Measurements from ENCODE around the gene IRF8.

Gene IRF8

DNA sequence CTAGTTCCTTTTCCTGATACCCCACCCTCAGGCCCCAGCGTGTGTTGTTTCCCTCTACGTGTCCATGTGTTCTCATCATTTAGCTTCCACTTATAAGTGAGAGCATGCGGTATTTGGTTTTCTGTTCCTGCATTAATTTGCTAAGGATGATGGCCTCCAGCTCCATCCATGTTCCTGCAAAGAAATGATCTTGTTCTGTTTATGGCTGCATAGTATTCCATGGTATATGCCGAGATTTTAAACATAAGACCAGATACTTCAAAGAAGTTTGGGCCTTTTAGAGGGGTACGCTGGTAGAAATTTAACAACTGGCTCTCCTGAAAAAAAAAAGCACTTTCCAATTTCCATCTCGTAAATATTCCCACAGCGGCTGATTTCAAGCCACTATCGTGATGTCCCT, 59.8 kb downstream of the IRF8 start:
- no peak for DNase-seq (ENCODE audit: low spot score)

DNA sequence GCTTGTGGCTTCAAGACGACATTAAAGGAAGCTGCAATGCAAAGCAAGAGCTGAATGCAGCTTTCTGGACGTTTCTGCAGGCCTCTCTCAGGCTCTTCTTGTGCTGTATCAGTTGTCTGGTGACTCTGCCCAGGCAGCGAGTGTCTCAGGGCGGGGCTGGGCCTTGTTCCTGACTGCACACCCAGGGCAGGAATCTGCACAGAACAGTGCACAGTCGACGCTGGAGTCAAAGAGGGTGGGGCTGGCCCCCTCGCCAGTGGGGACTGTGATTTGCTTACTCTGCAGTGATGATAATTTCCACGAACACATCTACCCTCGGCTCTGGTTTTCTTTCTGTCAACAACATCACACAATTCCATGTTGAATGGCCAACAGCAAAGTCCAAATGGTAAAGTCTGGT, 60.7 kb downstream of the IRF8 start:
- DNase-seq (ENCODE audit: low spot score): no peak

DNA sequence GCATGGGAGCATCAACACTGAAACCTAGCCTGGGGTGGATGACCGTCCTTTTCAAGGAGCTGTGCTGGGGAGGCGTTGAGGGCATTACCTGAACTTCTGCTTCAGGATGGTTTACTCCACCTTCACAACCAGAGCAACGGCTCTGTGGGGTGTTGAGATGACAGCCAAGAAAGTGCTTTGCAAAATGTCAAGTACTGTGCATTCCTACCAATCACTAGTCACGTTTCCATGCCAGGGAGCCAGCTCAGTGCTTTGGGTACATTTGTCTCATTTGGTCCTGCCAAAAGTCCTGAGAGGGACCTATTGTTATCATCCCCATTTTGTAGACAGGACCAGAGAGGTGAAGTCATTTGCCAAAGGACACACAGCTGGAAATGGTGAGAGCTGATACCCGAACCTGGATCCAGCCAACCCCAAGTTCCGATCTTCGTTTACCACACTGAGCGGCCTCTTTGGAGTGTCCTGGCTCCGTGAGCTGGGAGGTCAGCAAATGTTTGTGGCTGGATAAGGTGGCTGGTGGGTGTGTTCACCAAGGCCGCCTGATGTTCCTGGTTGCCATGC, 61.6 kb downstream of the IRF8 start:
- DNase-seq (ENCODE audit: low spot score): no peak

DNA sequence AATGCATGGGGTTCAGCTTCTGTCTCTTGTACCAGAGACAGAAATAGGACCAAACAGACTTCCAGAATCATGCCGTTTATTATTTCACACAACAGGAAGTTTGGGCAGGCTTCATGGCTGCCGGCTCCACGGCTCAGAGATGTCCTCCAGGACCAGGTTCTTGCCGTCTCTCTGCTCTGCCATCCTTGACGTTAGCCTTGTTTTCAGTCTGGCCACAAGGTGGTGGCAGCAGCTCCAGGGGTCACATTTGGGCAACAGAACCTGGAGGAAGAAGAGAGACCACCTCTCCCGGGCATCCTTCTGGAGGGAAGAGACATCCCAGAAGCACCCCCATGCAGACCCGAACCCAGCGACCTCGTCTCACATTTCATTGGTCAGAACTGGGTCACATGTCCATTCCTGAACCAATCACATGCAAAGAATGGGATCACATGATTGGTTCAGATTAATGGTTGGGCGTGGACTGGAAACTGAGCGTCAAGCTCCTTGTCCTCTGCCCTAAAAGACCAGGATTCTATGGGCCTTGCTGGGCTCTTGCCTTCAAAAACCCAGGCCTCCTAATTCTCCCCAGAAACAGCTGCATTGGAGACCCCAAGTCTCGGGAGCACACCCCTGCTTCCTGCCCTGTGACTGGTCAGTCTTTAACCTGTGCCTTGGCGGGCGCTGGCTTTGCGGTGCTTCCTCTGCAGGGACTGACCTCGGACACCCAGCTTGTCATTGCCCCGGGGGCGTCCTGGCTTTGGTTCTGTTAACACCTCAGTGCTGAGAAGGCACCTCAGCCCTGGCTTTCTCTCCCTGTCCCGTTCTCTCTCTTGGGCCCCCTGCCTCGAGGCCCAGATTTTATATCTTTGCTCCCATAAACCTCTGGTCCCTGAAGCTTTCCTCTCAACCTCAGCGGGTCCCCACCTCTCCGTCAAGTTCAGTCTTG, 63.3 kb downstream of the IRF8 start:
- DNase-seq (ENCODE audit: low spot score): no peak

DNA sequence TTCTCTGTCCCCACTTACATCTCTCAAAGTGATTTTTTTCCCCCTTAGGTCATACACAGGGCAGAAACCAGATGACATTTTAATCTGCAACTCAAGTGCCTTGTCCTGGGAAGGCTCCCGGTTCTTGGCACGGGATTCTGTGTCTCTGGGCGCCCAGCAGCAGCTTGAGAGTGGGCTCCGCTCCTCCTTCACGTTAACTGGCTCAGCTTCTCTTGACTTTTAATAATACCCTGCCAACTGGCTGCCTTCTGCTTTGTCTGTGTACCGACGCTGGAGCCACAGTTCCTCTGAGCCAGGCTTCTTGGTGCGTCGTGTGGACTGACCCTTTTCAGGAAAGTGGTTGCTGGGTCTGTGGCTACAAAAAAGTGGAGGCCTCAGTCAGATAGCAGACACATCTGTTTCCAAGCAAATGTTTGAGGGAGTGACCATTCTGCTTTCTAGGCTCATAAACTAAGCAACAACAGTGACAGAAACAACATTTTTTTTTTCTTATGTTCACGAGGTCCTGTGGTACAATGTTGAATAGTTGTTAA, 64.9 kb downstream of the IRF8 start:
- DNase-seq (ENCODE audit: low spot score): no peak

DNA sequence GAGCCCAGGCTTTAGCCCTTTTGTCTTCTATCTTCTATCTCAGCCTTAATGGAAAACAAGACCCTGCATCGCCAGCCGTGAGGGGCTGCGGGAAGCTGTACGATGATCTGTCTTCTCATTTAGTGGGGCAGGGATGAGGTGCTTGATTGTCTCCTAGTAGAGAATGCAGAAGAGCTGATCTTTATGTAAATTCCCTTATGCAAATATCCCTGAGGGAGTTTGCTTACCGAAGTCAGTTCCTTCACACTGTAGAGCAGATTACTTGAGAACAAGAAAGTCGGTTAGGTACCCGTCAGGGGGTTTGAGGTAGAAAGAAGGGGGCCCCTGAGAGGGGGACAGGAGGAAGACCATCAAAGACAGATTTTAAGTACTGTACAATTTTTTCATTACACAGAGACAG, 66.2 kb downstream of the IRF8 start:
- DNase-seq (ENCODE audit: low spot score): no peak

DNA sequence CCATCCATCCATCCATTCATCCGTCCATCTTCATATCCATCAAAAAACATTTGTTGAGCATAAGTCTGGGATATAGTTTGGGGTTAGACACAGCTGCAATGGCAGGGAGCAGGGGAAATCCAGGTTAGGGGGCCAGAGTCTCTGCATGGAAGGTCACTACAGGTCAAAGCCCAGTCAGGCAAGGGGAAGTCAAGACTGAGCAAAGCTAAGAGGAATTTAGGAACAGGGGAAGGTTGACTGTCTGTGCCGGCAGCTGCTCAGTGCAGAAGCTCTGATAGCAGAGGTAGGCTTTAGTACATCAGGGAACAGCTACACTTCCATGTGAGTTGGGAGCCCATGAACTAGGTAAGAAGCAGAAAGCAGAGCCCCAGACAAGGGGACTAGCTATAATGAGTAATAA, 68.1 kb downstream of the IRF8 start:
- no peak for DNase-seq (ENCODE audit: low spot score)

DNA sequence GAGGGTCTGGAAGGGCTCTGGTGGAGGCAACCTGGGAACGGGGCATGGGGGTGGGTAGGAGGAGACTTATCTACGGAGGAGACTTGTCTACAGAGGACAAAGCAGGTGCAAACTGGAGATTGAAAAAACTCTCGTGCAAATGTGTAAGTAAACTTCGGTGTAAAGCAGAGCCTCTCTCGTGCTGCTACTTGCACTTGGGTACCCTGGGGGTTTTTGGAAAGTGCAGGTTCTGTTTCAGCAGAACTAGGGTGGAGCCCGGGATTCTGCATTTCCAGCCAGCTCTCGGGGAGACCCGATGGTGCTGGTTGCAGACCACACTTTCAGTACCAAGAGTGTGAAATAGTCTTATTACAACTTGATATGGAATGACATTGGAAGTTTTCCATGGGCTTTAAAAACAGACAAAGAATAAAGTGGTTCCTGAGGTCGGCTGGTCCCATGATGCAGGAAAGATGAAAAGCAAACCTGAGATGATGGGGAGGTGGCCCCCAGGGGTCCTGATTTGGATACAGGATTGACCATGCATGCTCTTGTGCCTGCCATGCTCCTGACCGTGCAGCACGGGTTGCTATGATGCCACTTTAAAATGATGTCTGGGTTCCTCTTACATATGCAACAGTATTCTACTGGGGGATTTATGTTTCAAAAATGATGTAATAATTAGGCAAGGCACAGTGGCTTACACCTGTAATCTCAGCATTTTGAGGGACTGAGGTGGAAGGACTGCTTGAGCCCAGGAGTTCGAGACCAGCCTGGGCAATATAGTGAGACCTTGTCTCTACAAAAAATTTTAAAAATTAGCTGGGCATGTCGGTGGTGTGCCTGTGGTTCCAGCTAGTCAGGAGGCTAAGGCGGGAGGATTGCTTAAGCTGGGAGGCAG, 69.3 kb downstream of the IRF8 start:
- no peak for DNase-seq (ENCODE audit: low spot score)

DNA sequence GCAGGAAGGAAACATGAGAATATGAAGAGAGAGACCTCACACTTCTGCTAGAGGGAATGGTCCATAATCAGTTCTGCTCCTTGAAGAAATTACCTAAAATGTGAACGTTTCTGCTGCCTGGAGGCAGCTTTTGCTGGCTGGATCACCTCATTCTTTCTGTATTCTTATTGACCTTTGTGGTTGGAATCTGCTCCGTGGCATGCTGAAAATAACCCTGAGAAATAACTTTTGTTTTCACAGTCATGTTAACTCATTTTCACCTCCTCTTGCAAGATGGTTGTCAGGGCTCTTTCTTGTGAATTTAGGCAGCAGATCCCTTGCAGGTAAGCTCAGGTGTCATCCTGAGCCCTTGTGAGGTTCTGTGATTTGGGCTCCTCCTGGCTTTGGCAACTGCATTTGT, 70.2 kb downstream of the IRF8 start:
- DNase-seq (ENCODE audit: low spot score): no peak

DNA sequence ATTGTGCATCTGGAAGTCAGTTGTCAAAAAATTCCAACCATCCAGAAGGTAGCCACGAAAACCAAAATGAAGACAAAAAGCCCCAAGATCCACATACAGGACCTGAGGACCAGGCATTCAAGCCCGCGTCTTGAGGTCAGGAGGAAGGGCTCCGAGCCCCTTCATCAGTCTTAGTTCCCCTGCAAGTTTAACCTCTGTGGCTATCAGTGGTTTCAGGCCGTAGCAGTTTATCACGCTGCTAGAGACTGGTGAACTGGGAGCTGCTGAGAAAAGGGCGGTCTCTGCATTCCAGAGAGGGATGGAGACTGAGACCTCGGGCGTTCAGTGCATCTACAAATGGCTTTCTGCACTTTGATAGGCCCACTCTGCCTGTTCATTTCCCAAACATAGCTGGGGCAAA, 70.6 kb downstream of the IRF8 start:
- no peak for DNase-seq (ENCODE audit: low spot score)

DNA sequence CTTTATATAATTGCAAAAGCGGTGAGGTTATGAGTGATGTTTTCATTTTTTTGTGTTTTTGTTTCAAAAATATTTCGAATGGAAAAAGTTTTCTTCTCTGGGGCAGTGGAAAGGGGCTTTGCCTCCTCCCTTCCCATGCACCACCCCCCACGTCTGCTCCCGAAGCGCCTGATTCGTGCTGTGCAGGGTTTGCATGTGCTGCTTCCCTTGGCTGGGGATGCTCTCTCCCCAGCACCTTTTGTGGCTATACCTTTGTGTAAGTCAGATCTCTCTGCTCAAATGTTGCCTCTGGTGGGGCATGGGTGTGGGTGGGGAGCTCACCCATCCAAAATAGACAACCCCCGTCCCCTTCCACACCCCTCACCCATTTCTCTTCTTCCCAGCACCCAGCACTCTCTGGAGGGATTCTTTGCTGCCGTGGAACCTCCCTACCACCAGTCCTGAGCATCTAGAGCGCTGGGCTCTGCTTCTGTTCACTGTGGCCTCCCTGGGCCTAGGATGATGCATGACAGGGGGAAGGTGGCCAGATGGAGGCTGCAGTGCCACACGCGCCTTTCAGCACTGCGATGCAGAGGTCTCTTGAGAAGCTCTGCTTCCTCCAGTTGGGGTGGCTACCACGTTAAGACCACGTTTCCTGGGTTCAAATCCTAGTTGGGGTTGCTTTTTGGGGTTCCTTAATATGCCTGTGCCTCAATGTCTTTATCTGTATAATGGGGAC, 71.2 kb downstream of the IRF8 start:
- DNase-seq (ENCODE audit: low spot score): no peak

DNA sequence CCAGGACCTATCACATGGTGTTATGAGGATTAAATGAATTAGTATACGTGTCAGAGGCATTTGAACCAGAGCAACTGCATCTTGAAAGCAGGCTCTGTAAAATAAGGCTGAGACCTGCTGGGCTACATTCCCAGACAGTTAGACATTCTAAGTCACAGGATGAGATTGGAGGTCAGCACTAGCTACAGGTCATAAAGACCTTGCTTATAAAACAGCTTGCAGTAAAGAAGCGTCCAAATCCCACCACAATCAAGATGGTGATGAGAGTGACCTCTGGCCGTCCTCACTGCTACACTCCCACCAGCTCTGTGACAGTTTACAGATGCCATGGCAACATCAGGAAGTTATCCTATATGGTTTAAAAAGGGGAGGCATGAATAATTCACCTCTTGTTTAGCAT, 71.8 kb downstream of the IRF8 start:
- no peak for DNase-seq (ENCODE audit: low spot score)

Data from hematopoietic multipotent progenitor cell treated with erythropoietin and hydrocortisone succinate and interleukin-3 and kit ligand, for 17 days (in vitro differentiated cells).